HG02623 (cell line): Measurements from ENCODE around the gene MITF.

Experiments used
- ATAC-seq: cut with Tn5 transposase; IDR thresholded peaks from one replicate; pipeline ENCODE4 v1.9.1; 2021; ENCODE audit warnings: moderate library complexity; ENCODE audit not compliant: unreplicated experiment

Gene MITF

DNA sequence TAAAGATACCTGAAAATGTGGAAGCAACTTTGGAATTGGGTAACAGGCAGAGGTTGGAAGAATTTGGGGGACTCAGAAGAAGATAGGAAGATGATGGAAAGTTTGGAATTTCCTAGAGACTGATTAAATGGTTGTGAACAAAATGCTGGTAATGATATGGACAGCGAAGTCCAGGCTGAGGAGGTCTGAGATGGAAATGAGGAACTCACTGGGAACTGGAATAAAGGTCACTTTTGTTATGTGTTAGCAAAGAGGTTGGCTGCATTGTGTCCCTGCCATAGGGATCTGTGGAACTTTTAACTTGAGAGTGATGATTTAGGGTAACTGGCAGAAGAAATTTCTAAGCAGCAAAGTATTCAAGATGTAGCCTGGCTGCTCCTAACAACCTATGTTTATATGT, 13.0 kb downstream of the MITF start:
- ATAC-seq = no peak

DNA sequence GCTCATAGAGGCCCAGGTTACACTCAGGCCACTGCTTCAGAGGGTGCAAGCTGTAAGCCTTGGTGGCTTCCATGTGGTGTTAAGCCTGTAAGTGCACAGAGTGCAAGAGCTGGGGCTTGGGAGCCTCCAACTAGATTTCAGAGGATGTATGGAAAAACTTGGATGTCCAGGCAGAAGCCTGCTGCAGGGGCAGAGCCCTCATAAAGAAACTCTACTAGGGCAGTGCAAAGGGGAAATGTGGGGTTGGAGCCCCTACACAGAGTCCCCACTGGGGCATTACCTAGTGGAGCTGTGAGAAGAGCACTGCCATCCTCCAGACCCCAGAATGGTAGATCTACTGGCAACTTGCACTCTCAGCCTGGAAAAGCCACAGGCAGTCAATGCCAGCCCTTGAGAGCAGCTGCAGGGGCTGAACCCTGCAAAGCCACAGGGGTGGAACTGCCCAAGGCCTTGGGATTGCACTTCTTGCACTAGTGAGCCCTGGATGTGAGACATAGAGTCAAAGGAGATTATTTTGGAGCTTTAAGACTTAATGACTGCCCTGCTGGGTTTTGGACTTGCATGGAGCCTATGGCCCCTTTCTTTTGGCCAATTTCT, 14.0 kb downstream of the MITF start:
- no peak for ATAC-seq

GRCh38 chr3:69755795-69756194, 16.5 kb downstream of the MITF start:
- no peak for ATAC-seq

DNA sequence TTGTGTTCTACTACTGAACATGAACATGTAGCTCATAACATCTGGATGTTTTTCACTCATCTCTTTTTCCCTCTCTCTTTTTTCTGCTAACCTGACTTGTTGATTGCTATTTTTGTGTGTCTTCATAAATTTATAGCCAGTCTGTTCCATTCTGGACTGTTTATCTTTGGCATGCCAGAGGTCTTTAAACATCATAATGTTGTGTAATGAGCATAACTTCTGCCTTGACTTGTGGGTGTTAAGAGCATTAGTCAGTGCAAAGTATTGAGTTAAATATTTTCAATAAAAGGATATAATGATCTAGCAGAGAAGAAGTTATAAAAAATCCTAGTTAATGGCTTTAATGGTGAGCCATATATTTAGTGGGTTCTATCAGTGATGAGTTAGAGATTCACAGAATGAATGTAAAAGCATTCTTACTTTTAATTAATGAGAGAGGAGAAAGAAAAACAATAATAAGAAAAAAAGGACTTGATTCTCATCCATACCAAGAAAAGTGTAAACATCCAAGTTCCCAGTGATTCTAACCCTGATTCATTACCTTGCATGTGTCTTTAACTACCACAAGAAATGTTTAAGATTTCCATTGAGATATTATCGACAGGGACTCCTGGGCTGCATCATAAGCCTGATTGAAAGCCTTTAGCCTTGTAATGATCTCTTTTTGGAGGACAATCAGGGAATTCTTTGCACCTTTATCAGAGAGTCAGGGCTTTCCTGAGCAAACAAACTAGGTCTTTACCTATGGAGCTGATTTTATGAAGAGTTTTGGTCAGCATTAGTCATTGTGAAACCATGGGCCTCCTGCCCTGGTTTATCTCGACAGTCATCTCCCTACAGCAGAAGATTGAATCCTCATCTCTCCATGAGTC, 22.9 kb downstream of the MITF start:
- peak; percentile 61 for ATAC-seq

- ATAC-seq = no peak
These were observed 23.5 kb downstream of the MITF start for GRCh38 chr3:69762768-69763229.

- ATAC-seq = no peak
These were observed 24.2 kb downstream of the MITF start for GRCh38 chr3:69763458-69763857.

DNA sequence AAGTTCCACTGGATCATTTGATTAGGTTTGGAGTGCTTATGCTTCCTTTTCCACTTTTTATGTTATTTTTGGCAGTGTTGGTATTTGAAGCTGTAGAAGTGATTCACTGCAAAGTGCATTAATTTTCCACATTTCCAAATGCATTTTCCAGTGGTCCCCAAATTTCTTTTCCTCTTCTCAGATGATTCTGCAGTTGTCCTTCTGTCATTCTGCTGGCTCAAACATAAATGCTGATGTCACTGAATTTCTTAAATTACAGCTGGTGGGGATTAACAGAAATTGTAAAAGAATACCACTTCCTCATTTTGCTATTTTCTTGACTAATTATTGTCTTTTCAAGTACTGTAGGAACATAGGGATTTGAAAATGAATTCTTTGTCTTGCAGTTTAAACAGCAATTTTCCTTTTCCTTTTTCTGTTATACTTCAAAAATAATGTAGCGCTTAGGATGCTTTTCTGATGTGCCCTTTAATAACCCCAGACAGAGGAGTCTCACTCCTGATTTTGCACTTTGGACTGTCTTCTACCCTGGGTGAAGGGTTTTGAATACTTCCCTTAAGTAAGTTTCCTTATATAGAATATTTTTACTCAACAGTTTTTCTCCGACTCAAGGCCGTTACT, 25.0 kb downstream of the MITF start:
- ATAC-seq = no peak

- no peak for ATAC-seq
These were observed 25.6 kb downstream of the MITF start for GRCh38 chr3:69764861-69765260.

DNA sequence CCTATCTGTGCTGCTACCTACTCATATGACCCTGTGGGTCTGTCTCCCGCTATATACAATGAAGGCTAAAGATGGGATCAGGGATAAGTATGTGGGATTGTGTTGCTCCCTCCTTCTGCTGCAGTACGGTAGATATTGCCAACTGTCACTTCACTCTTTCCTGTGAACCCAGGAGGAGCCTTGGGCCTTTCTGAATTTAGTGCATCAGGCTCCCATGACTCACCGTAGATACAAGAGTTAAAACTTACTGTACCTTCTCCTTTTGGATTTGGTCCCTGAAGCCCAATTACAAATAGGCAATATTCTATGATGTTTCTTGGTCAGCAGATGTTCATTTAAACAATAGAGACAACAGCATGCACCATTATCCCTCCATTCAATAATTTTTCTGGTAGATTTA, 27.4 kb downstream of the MITF start:
- no peak for ATAC-seq

DNA sequence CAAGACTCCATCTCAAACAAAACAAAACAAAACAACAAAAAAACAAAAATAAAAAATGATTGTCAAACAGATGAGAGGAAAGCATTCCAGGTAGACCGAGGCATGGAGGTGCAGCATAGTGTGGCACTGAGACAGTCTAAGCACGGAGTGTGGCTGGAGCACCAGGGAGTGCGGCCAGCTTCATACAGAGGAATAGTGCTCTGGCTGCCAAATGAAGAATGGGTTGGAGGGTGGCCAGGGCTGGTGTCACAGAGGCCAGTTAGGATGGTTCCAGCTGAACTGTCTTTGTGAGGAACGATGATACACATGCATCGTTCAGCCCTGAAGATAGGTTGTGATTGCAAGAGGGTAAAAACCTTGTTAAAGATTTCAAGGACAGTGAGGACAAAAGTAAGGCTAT, 28.3 kb downstream of the MITF start:
- ATAC-seq = no peak

GRCh38 chr3:69768438-69768837, 29.2 kb downstream of the MITF start:
- ATAC-seq = no peak

- no peak for ATAC-seq
These were observed 31.0 kb downstream of the MITF start for GRCh38 chr3:69770219-69770618.

GRCh38 chr3:69770976-69771634, 31.8 kb downstream of the MITF start:
- ATAC-seq = no peak

GRCh38 chr3:69772152-69772867, 33.0 kb downstream of the MITF start:
- no peak for ATAC-seq

GRCh38 chr3:69774029-69774428, 34.8 kb downstream of the MITF start:
- ATAC-seq = no peak

DNA sequence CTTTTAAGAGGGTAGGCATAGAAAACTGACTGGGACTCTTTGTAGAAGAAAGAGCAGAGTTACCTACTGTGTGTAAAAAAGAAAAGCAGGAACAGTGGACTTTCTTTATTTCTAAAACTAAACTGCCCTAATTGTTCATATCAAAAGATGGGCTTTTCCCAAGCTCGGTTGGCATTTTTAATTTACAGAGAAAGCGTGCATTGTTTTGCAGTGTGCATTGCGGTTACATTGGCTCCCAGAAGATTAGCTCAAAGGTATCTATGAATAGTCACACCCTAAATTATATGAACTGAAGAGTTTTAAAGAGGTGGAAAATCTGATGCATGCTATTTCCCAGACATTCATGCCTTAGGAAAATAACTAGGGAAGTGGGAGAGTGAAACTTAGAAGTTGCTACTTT, 36.5 kb downstream of the MITF start:
- ATAC-seq = no peak

- ATAC-seq = no peak
These were observed 37.0 kb downstream of the MITF start for GRCh38 chr3:69776289-69776688.

DNA sequence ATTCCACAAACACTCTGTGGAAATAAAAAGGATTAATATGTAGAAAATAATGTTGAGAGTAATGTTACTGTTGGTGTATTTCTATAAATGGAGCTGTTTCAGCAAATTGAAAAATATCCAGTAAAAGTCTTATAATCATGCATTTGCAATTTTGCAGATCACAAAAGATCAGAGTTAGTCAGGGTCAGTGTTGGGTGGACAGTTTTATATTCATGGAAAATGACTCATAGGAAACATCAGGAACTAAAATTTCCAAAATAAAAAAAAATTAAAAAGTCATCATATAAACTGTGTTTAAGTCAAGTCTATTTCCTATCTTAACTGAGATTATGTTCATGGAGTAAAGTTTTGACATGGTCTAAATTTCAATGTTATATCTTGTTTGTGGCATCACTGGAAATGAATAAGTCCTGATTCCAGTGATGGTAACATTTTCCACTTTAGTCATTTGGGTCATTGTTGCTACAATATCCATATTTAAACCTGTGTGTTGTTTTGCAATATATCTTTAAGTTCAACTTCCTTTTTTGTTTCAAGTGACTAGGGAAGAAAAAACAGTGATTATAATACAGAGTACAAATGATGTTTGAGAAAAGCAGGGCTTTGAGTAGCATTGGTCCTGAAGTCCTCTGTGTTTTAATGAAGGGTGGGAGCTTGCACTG, 37.8 kb downstream of the MITF start:
- no peak for ATAC-seq

GRCh38 chr3:69777582-69777967, 38.3 kb downstream of the MITF start:
- ATAC-seq = no peak

GRCh38 chr3:69781593-69781992, 42.3 kb downstream of the MITF start:
- ATAC-seq = no peak
